NCI-H1105 (cell line): ENCODE results near the gene ANKMY2.
"Not testable (repeated sequence)": the region's sequence is repeated elsewhere in the genome, so short reads cannot be mapped to it uniquely, and the experiment has no call there.

Experiments
- DNase-seq: peaks from one replicate; lab custom pipeline; 2025; lab: John Stamatoyannopoulos, UW

Gene ANKMY2

DNA sequence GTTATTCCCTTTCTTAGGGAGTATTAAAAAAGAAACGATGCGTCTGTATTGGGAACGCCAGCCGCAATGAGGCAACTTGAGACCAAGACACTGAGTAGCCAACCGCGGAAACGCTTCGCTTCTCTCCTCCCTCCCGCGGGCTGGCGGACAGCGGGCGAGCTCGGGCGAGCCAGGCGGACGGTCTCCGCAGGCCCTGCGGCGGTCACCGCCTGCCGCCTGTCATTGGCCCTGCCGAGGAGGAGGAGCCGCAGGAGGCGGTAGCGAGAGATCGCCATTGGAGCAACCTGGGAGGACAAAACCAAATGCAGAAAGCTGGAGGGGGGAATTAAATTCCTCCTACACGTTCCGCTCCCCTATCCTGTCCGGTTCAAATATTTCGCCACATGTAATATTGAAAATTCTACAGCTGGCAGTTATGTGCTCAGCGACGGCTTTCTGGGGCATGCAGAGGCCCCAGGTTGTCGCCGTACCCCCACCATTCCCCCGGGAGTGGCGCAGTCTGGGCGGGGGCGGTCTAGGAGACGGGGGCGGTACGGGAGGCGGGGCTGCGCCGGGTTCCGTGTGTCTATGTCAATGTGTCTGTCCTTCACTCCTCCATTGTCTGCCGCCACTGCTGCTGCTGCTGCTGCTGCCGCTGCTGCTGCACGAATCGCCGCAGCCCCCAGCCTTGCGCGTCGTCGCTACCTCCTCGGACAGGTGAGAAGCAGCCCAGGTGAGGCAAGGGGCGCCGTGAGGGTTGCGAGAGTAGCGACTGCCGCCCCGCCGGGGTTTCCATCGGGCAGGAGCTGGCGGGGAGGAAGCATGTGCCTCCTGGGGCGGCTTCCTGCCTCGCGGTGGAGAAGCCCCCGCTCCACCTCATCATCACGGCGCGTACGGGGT is at the start of gene ANKMY2, which contains the start of gene BZW2:
ANKMY2 (minus strand) TSS at position 162 of the 879 bp plus-strand sequence. CDS start 181 bp downstream, outside the sequence.
BZW2 (plus strand) TSS at position 589 of the 879 bp plus-strand sequence. CDS start 19,263 bp downstream, outside the sequence.
- DNase-seq, result peak; percentile 92

GRCh38 chr7:16694806-16695205 is 49.3 kb upstream of the ANKMY2 start:
- DNase-seq, result no peak

DNA sequence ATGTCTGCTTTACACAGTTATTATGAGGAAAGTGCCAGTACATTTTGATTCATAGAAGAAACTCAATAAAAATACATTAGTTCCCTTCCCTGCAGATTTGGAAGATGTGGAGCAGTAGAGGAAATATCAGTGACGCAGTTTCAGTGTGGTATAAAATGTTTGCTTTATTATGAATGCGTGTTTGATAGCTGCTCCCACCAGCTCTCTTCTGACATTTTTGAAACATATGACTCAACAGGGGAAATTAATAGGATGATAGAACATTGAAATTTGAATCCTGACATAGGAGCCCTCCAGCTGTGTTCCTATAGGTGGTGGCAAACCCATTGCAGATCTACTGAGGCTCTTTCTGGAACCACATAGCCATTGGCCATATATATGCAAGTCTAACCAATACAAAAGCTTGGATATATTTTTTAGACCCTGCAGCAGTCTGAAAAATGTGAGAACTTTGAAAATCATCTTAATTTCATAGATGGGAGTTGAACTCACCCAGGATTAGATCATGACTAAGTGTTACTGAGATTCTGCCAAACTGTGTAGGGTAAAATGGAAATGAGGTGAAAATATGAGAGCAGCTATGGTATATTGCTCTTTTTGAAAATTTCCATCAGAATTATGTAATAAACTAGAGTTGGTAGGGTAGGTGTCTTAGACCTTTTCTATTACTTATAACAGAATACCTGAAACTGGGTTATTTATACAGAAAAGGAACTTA is 48.2 kb upstream of the ANKMY2 start:
- DNase-seq, result no peak

DNA sequence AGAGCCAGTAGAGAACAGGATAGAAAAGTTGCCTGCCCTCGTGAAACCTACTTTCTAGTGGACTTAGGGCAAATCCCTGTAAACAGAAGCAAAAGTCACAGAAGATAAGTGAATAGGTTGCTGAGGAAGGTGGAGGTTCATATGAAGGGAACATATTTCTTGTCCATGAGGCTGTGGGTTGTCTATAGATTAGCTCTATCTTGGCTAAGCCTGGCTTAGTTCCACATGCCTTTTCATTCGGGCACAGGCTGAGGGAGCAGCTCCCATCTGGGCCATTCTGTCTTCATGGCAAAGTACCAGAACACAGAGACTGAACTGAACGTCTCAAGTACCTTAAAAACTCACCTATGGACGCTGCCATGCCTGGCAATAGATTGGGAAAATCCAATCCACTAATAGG is 45.7 kb upstream of the ANKMY2 start:
- DNase-seq, result no peak

DNA sequence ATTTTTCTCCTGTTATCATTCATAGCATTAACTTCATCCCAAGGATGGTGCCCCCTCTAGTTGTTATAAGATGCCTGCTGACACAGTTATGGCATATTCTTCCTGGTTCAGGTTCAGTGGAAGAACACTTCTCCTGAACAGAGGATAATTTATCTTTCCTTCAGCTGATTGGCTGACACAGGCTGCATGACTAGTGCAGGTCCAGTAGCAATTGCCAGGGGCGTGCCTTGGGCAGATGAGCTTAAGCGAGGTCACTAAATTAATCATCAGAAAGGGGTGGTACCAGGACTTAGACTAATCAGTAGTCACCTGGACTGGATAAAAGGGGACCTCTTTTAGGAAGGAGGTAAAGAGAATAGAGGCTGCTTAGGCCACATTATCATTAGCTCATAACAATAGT is 42.7 kb upstream of the ANKMY2 start:
- no peak for DNase-seq

DNA sequence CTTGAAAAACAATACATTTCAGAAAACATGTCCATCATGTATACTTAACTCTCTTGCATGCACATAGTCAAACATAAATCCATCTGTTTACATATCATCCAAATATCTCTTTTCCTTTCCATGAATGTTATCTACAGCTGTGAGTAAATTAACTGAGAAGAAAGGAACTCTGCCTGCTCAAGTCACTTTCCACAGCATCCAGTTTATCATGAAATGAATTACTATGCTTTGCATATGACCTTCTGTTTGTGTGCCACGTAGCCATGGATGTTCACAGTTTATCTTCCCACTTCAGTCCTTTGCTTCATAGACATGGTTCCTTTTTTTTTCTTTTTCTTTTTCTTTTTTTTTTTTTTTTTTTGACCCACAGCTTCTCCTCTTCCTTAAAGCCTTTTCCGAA is 40.0 kb upstream of the ANKMY2 start:
- DNase-seq, result no peak

DNA sequence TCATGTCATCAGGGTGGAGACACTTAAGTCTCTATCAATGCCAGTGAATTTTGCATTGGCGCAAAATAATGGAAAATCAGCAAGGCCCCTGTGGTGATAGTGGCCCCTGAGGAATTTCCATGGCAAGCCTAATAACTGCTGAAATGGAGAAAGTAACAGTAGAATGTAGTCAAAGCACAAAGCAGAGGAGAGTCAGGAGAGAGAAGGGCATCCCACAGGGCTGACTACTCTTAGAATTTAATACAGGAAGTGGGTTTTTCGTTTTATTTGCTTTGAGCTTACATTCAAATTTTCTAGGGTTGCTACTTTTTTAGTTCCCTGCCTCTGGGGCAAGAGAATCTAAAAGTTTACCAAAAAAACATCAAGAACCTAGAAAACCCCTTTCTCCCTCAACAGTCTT is 39.4 kb upstream of the ANKMY2 start:
- no peak for DNase-seq

- DNase-seq, result not testable (repeated sequence)
Observed at GRCh38 chr7:16678645-16679566, 33.4 kb upstream of the ANKMY2 start.

GRCh38 chr7:16677978-16678494 is 32.5 kb upstream of the ANKMY2 start:
- DNase-seq, result no peak

GRCh38 chr7:16675277-16675676 is 29.7 kb upstream of the ANKMY2 start:
- DNase-seq, result no peak

- DNase-seq, result no peak
Observed at GRCh38 chr7:16671811-16672210, 26.3 kb upstream of the ANKMY2 start.

DNA sequence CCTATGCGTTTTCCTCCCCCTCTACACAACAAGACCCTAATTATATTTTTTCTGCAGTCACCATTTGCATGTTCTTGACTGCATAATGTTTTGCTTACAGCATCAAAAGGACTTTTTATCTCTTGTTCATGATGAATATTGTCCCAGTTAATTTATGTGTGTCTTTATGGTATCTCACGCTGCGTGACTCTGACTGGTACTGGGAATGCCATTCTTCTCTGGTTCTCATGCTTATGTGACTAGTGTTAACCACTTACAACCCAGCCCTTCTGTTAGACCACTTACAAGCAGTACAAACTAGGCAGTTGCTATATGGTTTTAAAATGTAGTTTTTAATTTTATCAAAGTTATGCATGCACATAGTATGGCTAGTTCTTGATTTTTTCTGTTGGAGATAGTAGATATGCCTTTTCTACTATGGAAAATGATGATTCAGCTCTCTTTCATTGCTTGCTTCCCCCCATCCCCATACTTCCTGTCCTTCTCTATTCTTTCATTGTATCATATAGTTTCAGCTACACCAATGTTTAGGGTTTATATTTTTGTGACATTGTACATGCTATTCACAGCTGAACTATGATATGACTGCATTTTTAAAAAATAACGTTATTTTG is 25.3 kb upstream of the ANKMY2 start:
- no peak for DNase-seq

- DNase-seq, result no peak
Observed at GRCh38 chr7:16670021-16670420, 24.5 kb upstream of the ANKMY2 start.

- no peak for DNase-seq
Observed at GRCh38 chr7:16669581-16669980, 24.0 kb upstream of the ANKMY2 start.

DNA sequence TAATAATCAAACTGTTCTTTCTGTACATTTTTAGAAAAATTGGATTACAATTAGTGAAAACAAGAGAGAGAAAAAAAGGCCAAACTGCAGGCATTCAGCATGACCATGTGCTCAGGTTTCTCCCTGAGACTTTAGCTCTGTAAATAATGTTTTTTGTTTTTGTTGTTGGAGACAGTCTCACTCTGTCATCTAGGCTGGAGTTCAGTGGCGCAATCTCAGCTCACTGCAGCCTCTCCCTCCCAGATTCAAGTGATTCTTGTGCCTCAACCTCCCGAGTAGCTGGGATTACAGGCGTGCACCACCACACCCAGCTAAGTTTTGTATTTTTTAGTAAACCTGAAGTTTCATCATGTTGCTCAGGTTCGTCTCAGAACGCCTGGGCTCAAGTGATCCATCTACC is 23.4 kb upstream of the ANKMY2 start:
- DNase-seq, result no peak

GRCh38 chr7:16668049-16668858 is 22.7 kb upstream of the ANKMY2 start:
- no peak for DNase-seq

GRCh38 chr7:16667355-16667754 is 21.8 kb upstream of the ANKMY2 start:
- no peak for DNase-seq

GRCh38 chr7:16661924-16662323 is 16.4 kb upstream of the ANKMY2 start:
- no peak for DNase-seq

DNA sequence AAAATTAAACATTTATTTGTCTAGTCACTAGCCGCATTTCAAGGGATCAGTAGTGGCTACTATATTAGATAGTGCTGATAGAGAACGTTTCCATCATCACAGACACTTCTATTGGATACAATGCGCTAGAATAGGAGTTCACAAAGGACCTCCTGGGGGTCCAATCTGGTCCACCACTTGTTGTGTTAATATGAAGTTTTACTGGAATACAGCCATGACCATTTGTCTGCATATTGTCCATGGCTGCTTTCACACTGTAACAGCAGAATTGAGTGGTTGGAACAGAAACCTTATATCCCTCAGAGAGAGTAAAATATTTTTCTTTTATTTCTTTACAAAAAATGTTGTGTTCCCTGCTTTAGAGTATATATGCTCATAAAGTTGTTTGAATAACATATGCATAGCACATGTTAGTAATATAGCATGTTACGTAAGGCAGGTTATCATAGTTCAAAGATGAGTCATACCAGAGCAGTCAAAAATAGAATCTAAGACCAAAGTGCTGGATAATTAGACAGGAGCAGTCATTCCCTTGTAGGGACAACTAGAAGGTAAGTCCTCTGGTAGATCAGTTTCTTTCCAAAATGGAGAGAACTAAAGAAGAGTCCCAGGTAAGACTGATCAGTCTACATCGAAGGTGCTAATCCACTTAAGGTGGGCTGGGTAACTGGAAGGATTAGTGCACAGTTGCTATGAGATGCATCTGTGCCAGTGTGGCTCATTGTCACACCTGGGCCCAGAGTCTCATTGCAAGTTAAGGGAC is 15.3 kb upstream of the ANKMY2 start:
- DNase-seq, result no peak
